K562 (cell line): ENCODE results near the gene ZNF585A. TPM values are rescaled to one million over a fixed set of nuclear protein-coding genes. Genes with fewer than 3 reads are reported as not detected.

Experiments used
- GATAD2A ChIP-seq: fragments of 450-650 bp; IDR thresholded peaks from 2 replicates; pipeline ENCODE4 v1.6.1; 2017
- HNRNPLL ChIP-seq: fragments of 200-400 bp; formaldehyde crosslinking; IDR thresholded peaks from 2 replicates; pipeline ENCODE4 v1.6.1; 2017; ENCODE audit warnings: low read length, low read depth, mild to moderate bottlenecking; ENCODE audit not compliant: poor library complexity, severe bottlenecking
- ILF3 ChIP-seq: fragments of 450-650 bp; IDR thresholded peaks from 2 replicates; pipeline ENCODE4 v1.6.1; 2018; ENCODE audit warnings: antibody characterized with exemption, mild to moderate bottlenecking, moderate library complexity, borderline replicate concordance
- NCOA4 ChIP-seq: fragments of 450-650 bp; IDR thresholded peaks from 2 replicates; pipeline ENCODE4 v1.6.1; 2018; ENCODE audit warnings: mild to moderate bottlenecking; ENCODE audit not compliant: partially characterized antibody
- NR2C2 ChIP-seq, 2 experiments: fragments of 200-800 bp in 1 of 2; sonication (Bioruptor generic) in 1 of 2; sonication (generic) in 1 of 2; formaldehyde crosslinking in 1 of 2; IDR thresholded peaks; 2 replicates each; pipeline versions ENCODE4 v1.6.1 to v1.8.0; 2016 to 2022; ENCODE audit warnings: mild to moderate bottlenecking in 1 of 2, missing compliant biosample characterization in 1 of 2, missing genetic modification characterization in 1 of 2, missing genetic modification reagents in 1 of 2
- PHF21A ChIP-seq: fragments of 450-650 bp; IDR thresholded peaks from 2 replicates; pipeline ENCODE4 v1.6.1; 2017; ENCODE audit warnings: low read depth, borderline replicate concordance
- PTTG1 ChIP-seq: fragments of 450-650 bp; IDR thresholded peaks from 2 replicates; pipeline ENCODE4 v1.6.1; 2016; ENCODE audit warnings: low read depth, mild to moderate bottlenecking, missing genetic modification characterization, missing compliant biosample characterization
- PURB ChIP-seq: sonication (generic); formaldehyde crosslinking; IDR thresholded peaks from 2 replicates; pipeline ENCODE4 v1.9.0; 2021; ENCODE audit warnings: low read depth, mild to moderate bottlenecking, missing genetic modification reagents
- RBM22 ChIP-seq: fragments of 200-400 bp; formaldehyde crosslinking; IDR thresholded peaks from 2 replicates; pipeline ENCODE4 v1.6.1; 2018; ENCODE audit warnings: low read length, low read depth; ENCODE audit not compliant: poor library complexity, severe bottlenecking
- SMARCA4 ChIP-seq: fragments of 450-650 bp; IDR thresholded peaks from 2 replicates; pipeline ENCODE4 v1.6.1; 2016
- SMARCC2 ChIP-seq: fragments of 450-650 bp; IDR thresholded peaks from 2 replicates; pipeline ENCODE4 v1.6.1; 2017; ENCODE audit warnings: antibody characterized with exemption, moderate library complexity, mild to moderate bottlenecking, low read depth
- SMC3 ChIP-seq: conservative IDR thresholded peaks from 2 replicates; pipeline ENCODE4 v1.6.1; 2011; ENCODE audit warnings: low read depth, low read length, improper control_type of control experiment; ENCODE audit not compliant: insufficient read depth
- SP1 ChIP-seq: sonication (generic); formaldehyde crosslinking; IDR thresholded peaks from 2 replicates; pipeline ENCODE4 v1.8.1; 2022; ENCODE audit warnings: mild to moderate bottlenecking, missing genetic modification reagents
- XRCC3 ChIP-seq: fragments of 450-650 bp; IDR thresholded peaks from 2 replicates; pipeline ENCODE4 v1.6.1; 2017; ENCODE audit warnings: mild to moderate bottlenecking, moderate library complexity
- ZNF316 ChIP-seq: fragments of 450-650 bp; IDR thresholded peaks from 2 replicates; pipeline ENCODE4 v1.6.1; 2016
- ZNF324 ChIP-seq: fragments of 250-450 bp; sonication (Bioruptor Pico); IDR thresholded peaks from 2 replicates; pipeline ENCODE4 v1.4.0; 2020; ENCODE audit warnings: mild to moderate bottlenecking
- ZNF79 ChIP-seq: fragments of 250-450 bp; sonication (Bioruptor Pico); IDR thresholded peaks from 2 replicates; pipeline ENCODE4 v1.4.0; 2020; ENCODE audit warnings: low read depth, mild to moderate bottlenecking, moderate library complexity
- polyA plus RNA-seq, 8 experiments: library from polyadenylated mRNA; depleted of rRNA in 4 of 8; stranded (reverse) in 5 of 8; unstranded in 3 of 8; fragments of >200 nt; fragmentation: Nextera tagmentation in 2 of 8; fragmentation: Illumina TruSeq in 1 of 8; extraction: Ambion mirVana in 2 of 8; extraction: Trizol in 1 of 8; gene quantifications; 2 replicates each; pipeline versions ENCODE4 v1.2.1 to v1.2.3, GENCODE V29; 2011 to 2014; ENCODE audit warnings: inconsistent platforms in 1 of 8, missing spikeins in 1 of 8
- total RNA-seq, 7 experiments: library from RNA; depleted of rRNA in 6 of 7; stranded (reverse); fragments of >200 nt in 6 of 7; fragmentation: Illumina TruSeq in 2 of 7; extraction: Trizol in 2 of 7; gene quantifications; 2 replicates each; pipeline versions ENCODE4 v1.2.1 to v1.2.3, GENCODE V29; 2011 to 2021; ENCODE audit warnings: low replicate concordance in 1 of 7
- TF ChIP-seq, protein P1 (sequence below): fragments of 450-650 bp; IDR thresholded peaks from 2 replicates; pipeline ENCODE4 v1.6.1; 2016; ENCODE audit warnings: borderline replicate concordance
- TF ChIP-seq, protein P2 (sequence below): fragments of 450-650 bp; IDR thresholded peaks from 2 replicates; pipeline ENCODE4 v1.6.1; 2016; ENCODE audit warnings: mild to moderate bottlenecking
- TF ChIP-seq, protein P3 (sequence below): fragments of 450-650 bp; IDR thresholded peaks from 2 replicates; pipeline ENCODE4 v1.6.1; 2014; ENCODE audit warnings: low read depth, mild to moderate bottlenecking, moderate library complexity, borderline replicate concordance
- TF ChIP-seq, protein P4 (sequence below): fragments of 450-650 bp; IDR thresholded peaks from 2 replicates; pipeline ENCODE4 v1.6.1; 2016

Gene ZNF585A
- total and polyA plus RNA-seq, 9 of the 15 experiments (the other 6 are each of a cell fraction or from before 2014, with no cell fraction given) = 5.6 to 31.0 (median 8.5) TPM

DNA sequence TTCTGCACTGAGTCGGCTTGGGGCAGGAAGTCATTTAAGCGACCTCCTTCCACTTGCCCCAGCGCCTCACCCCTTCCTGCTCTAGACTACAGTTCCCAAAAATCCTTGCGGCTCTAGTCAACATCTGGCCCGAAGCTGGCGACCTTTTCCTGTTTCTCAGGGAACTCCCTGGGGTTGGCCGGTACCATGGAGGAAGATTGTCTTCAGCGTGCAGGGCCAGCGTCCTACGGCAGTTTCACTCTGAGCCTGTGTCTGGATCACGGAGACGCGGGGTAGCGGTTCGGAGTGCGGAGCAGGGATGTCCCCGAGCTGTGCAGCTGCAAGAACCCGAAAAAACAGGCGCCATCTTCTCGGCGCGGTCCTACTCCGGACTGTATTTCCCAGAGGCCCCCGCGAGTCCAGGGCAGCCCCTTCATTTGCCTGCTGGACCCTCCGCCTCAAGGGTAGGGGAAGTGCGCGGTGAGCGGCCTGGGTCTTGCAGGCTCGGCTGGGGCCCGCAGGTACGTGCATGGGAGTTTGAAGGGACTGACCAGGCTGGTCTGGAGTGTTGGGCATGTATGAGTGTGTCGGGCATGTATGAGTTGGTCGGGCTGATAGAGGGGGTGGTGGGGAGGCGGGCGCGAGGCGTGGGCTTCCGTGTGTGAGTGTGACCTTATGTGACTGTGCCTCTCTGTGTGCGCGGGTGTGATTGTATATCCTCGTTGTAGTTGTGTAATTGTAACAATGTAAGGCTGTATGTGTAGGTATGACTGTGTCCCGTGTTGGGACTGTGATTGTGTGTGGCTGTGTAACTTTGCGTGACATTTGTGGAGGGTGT lies 45.5 kb upstream of the ZNF585A start, which contains the start of gene ZNF383 (continued):
- TF ChIP-seq PHF21A (peak; percentile 25; the same call in 1 of the 2 replicates), ZNF316 (0 out of 2 replicates have a peak, but pooled peaks have one; percentile 23), ZNF324 (CRISPR knock-in tag) (no peak), SMARCA4 (no peak), ILF3 (no peak), RBM22 (no peak), SP1 (peak; percentile 54; the same call in 1 of the 2 replicates), HNRNPLL (peak; percentile 79), PTTG1 (tag) (no peak), SMC3 (no peak), PURB (no peak), SMARCC2 (no peak; the same call in 1 of the 2 replicates), GATAD2A (no peak), NCOA4 (no peak), NR2C2 (CRISPR knock-in tag; IDR thresholded peaks at IDR 0.05) (no peak), NR2C2 (tag; IDR thresholded peaks at IDR 0.05) (peak; percentile 93), ZNF79 (CRISPR knock-in tag) (no peak), XRCC3 (no peak)
- TF ChIP-seq, protein P1, sequence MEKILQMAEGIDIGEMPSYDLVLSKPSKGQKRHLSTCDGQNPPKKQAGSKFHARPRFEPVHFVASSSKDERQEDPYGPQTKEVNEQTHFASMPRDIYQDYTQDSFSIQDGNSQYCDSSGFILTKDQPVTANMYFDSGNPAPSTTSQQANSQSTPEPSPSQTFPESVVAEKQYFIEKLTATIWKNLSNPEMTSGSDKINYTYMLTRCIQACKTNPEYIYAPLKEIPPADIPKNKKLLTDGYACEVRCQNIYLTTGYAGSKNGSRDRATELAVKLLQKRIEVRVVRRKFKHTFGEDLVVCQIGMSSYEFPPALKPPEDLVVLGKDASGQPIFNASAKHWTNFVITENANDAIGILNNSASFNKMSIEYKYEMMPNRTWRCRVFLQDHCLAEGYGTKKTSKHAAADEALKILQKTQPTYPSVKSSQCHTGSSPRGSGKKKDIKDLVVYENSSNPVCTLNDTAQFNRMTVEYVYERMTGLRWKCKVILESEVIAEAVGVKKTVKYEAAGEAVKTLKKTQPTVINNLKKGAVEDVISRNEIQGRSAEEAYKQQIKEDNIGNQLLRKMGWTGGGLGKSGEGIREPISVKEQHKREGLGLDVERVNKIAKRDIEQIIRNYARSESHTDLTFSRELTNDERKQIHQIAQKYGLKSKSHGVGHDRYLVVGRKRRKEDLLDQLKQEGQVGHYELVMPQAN = peak; percentile 82
- TF ChIP-seq, protein P2, sequence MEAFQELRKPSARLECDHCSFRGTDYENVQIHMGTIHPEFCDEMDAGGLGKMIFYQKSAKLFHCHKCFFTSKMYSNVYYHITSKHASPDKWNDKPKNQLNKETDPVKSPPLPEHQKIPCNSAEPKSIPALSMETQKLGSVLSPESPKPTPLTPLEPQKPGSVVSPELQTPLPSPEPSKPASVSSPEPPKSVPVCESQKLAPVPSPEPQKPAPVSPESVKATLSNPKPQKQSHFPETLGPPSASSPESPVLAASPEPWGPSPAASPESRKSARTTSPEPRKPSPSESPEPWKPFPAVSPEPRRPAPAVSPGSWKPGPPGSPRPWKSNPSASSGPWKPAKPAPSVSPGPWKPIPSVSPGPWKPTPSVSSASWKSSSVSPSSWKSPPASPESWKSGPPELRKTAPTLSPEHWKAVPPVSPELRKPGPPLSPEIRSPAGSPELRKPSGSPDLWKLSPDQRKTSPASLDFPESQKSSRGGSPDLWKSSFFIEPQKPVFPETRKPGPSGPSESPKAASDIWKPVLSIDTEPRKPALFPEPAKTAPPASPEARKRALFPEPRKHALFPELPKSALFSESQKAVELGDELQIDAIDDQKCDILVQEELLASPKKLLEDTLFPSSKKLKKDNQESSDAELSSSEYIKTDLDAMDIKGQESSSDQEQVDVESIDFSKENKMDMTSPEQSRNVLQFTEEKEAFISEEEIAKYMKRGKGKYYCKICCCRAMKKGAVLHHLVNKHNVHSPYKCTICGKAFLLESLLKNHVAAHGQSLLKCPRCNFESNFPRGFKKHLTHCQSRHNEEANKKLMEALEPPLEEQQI = no peak
- TF ChIP-seq, protein P3, sequence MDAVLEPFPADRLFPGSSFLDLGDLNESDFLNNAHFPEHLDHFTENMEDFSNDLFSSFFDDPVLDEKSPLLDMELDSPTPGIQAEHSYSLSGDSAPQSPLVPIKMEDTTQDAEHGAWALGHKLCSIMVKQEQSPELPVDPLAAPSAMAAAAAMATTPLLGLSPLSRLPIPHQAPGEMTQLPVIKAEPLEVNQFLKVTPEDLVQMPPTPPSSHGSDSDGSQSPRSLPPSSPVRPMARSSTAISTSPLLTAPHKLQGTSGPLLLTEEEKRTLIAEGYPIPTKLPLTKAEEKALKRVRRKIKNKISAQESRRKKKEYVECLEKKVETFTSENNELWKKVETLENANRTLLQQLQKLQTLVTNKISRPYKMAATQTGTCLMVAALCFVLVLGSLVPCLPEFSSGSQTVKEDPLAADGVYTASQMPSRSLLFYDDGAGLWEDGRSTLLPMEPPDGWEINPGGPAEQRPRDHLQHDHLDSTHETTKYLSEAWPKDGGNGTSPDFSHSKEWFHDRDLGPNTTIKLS = peak; percentile 88
- TF ChIP-seq, protein P4, sequence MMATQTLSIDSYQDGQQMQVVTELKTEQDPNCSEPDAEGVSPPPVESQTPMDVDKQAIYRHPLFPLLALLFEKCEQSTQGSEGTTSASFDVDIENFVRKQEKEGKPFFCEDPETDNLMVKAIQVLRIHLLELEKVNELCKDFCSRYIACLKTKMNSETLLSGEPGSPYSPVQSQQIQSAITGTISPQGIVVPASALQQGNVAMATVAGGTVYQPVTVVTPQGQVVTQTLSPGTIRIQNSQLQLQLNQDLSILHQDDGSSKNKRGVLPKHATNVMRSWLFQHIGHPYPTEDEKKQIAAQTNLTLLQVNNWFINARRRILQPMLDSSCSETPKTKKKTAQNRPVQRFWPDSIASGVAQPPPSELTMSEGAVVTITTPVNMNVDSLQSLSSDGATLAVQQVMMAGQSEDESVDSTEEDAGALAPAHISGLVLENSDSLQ = no peak
